Ramos (cell line): ENCODE results near the gene C9orf78.

Experiments
- in situ Hi-C: fragments of 300-500 bp; cut with MboI; formaldehyde crosslinking; loops from one replicate; pipeline ENCODE4 v1.14.3; 2022; ENCODE audit warnings: low sequenced_read_pairs; ENCODE audit not compliant: unreplicated experiment

C9orf78 gene, protein sequence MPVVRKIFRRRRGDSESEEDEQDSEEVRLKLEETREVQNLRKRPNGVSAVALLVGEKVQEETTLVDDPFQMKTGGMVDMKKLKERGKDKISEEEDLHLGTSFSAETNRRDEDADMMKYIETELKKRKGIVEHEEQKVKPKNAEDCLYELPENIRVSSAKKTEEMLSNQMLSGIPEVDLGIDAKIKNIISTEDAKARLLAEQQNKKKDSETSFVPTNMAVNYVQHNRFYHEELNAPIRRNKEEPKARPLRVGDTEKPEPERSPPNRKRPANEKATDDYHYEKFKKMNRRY

DNA sequence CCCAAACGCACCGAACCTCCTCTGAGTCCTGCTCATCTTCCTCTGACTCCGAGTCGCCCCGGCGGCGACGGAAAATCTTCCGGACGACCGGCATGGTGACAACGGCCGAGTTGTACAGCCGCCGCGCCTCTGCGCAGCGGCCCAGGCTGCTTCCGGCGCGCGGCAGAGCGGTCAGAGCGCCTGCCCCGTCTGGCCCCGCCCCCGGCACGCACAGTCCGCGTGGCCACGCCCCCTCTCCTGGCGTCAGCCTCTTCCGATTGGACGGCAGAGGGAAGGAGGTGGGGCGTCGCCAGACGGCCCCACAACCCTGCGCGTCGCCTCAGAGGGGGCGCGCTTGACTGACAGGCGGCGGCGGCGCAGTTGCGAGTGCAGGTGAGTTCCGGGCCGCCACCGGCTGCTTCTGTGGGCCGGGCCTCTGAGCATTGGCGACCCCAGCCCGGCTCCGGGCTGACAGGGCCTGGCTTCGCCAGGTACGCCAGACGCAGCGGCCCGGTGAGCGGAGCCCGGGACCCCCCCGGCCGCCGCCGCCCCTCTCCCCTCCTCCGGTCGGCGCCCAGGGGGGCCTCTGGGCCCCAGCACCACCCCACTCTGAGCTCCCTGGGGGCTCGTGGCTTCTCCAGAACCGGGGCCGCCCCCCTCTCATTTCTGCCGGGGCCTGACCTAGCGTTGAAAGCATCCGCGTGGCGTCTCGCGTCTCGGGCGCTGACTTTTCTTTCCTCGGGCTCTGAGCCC lies at the start of gene C9orf78, which contains the start of gene USP20:
Gene C9orf78, minus strand, starts transcription at position 148 of the 732 bp plus-strand sequence. Its CDS starts 54 bp downstream, at position 94.
Gene USP20, plus strand, starts transcription at position 331 of the 732 bp plus-strand sequence. CDS start 17,098 bp downstream, outside the sequence.
- in situ Hi-C loops = no loop called here

DNA sequence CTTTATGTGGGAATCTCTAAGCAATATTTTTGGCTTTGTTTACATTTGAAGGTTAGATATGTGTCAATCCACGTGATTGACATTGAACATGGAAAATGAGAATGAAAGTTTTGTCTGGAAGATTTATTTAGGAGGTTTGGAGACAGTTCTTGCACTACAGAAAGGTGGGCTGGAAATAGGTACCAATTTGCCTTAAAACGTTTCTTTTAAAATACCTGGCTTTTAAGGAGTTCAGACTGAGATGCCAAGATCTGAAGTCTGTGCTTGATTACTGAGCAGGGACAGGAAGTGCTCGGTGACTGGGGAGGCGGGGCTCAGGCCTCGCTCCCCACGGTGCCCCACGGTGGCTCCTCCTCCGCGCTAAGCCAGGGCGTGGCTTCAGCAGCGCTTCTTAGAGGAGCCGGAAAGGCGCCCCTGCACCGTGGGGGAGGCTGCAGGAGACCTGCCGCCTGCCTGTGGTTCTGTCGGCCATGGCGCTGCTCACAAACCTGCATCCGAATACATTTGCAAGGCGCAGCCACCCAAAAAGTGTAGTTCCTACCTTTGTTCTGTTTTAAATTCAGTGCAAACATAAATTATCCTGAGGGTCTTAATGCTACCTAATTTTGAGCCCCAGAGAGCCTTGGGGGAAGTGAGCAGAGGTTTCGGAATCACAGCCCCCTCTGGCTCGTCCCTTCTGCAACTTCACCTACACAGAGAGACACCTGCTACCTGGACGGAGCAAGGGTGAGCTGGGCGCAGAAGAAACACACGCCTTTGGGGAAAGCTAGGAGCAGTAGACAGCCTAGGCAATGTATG lies 49.3 kb upstream of the C9orf78 start:
- in situ Hi-C loops = loop anchor here (10.0 to 25.0 kb wide), 2 partner anchors 203 to 350 kb away; no protein-coding TSS in a partner anchor

DNA sequence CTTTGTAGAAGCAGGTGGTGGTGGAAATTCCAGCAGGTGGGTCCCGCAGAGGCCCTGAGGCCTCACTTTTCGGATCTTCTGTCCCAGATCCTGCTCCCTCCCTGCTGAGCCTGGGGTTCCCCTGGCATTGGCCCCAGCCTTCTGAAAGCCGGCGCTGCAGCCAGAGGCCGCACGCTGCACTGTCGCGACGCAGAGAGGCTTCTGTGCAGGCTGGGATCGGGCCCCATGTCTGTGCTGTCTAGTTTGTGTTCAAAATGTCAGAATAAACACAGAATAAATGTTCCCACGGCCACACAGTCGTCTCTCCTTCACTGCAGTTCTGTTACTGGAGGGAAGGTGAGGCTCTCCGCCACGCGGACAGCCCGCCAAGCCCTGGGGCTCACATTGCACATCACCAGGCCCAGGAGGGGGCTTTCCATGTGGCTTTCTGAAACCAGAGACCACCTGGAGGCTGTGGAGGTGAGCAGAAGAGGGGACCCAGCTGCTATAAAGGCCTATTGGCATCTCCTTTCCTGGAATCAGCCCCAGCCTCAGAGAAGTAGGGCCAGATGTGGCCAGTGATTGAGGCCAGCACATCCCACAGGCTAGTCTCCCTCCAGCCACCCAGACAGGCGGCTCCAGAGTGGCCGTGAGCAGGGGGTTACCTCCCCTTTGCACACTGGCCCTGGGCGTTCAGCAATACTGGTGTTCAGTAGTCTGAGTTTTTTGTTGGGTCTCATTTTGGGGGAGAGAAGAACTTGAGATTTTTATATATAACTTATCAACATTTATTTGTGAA lies 46.7 kb upstream of the C9orf78 start:
- in situ Hi-C loops = loop anchor here (10.0 to 25.0 kb wide), 2 partner anchors 206 to 353 kb away; no protein-coding TSS in a partner anchor

DNA sequence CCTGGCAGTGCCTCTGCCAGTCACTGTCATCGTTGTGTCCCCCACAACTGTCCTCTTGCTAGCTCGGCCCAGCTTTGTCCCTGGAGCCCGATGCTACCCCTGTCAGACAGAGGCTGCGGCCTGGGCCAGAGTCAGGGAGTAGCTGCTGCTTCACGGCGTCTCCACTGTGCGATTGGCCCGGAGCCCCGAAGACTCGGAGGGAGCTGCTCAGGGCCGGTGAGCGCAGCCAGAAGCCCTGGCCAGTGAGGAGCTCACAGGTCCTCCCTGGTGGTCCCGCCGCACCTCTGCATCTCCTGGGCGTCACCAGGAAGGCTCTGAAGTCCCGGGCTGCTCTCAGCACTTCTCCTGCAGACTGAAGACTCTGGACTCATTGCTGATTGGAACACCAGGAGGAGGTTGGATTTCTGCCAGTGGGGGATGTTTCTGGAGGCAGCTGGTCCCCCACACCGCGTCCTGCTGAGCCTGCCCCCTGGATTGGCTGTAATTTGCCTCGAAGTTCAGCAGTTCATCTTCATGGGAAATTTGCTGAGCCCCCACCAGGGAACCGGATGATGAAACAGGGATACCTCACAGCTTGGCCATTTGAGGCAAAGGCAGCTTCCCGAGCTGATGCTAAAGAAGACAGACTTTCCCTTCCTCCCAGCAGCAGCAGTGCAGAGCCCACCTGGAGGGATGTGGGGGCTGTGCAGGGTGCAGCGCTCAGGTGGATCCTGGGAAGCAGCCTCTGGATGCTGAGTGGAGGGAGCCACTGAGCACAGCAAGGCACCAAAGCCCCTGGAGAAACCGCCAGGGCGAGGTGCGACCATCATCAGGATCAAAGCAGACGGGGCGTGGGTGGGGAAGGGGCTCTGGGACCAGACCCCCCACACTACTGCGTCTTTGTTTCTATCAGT lies 45.8 kb upstream of the C9orf78 start:
- in situ Hi-C loops = loop anchor here (10.0 to 25.0 kb wide), 2 partner anchors 206 to 354 kb away; no protein-coding TSS in a partner anchor

DNA sequence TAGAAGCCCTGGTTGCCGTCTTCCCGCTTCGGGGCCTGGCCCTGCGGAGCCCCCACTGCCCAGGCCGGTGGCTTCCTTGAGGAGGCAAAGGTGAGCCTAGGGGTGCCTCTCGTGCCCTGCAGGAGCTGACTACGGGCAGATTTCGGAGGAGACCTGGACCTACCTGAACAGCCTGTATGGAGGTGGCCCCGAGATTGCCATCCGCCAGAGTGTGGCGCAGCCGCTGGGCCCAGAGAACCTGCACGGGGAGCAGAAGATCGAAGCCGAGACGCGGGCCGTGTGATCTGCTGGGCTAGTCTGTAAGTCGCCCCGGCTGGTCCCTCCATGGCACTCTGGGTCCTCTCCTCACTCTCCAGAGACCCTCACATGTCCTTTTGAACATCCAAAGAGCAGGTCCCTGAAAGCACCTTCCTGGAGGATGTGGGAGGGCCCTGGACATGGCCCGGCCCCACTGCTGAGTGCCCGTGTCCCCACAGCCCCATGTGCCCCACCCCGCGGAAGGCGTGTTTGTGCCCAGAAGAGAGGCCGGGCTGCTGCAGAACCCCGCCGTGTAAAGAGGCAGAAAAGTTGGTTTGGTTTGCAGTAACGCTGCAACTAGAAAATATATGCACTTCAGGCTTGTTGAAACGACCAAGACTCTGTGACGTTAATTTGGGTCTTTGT lies 45.0 kb upstream of the C9orf78 start:
- in situ Hi-C loops = loop anchor here (10.0 to 25.0 kb wide), 2 partner anchors 207 to 355 kb away; no protein-coding TSS in a partner anchor

DNA sequence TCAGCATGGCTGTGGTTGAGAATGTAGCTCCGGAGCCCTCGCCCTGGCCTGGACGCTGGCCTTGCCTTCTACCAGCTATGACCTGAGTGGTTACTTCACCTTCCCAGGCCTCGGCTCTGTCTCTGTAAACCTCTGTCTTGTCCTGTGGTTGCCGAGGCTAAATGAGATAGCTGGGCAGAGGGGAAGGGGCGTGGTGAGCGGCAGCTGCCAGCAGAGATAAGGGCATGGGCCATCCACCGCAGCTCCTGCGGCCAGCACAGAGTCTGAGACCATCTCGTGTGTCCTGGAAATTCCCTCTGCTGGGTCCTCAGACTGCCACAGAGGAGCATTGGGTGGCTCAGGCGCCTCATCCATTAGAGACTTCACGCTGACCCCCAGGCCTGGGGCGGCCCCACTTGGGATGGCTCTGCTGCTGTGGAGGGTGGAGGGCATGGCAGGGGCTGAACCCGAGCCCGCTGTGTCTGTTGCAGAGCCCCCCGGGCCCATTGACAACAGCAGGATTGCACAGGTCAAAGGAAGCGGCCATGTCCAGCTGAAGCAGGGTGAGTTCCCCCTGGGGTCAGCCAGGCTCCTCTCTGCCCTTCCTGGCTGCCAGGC lies 44.1 kb upstream of the C9orf78 start:
- in situ Hi-C loops = loop anchor here (25.0 kb wide), 1 partner anchor 208 kb away; no protein-coding TSS in a partner anchor

DNA sequence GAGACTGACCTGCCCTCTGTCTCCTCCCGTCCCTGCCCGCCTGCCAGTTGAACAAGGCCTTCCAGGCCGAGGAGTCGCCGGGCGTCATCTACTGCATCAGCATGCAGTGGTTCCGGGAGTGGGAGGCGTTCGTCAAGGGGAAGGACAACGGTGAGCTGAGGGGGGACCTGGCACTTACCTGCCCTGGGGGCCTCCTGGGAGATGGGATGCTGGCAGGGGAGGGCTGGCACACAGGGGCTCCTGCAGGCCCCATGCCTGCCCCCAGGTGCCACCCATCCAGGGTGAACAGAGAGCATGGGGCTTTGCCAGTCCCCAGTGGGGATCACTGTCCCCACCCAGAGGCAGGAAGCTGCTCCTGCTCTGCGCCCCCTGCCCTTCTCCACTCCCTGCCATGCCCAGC lies 43.2 kb upstream of the C9orf78 start:
- in situ Hi-C loops = loop anchor here (25.0 kb wide), 1 partner anchor 209 kb away; no protein-coding TSS in a partner anchor

DNA sequence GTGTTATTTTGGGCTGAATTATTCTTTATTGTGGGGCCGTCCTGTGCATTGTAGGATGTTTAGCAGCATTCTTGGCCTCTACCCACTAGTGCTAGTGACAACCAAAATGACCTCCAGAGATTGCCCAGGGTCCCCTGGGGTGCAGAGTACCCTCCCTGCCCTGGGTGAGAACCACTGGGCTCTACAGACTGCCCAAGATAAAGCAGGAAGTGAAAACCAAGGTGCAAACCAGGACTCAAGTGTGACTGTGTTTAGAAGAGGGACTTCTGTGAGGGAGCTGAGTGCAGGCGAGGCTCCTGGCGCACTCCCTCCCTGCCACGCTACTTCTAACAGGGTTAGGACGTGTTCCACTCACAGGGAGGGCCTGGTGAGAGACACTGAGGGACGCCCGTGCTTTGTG lies 41.7 kb upstream of the C9orf78 start:
- in situ Hi-C loops = loop anchor here (25.0 kb wide), 1 partner anchor 210 kb away; no protein-coding TSS in a partner anchor

DNA sequence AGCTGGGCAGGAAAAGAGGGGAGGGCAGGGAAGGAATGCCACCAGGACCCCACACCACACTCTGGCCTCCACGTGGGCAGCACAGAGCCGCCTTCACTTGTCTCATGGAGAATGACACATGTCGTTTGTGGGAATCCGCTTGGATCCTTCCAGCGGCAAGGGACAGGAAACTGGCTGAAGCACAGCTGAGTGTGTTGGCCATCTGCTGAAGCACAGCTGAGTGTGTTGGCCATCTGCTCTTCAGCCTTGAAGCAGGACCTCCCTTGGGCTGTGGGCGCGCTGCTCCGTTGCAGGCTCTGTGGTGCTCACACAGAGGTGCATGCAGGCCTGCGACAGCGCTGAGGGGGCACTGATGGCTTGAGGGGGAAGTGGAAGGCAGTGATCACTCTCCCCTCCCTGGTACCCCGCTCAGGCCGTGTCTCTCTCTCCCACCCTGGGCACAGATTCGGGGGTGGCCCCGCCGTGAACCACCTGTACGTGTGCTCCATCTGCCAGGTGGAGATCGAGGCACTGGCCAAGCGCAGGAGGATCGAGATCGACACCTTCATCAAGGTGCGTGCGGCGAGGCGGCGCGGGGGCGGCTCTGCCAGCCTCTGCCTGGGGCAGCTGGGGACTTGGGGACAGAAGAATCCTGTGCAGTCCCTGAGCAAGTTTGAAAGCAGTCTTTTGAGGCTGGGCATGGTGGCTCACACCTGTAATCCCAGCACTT lies 40.8 kb upstream of the C9orf78 start:
- in situ Hi-C loops = loop anchor here (25.0 kb wide), 1 partner anchor 211 kb away; no protein-coding TSS in a partner anchor

DNA sequence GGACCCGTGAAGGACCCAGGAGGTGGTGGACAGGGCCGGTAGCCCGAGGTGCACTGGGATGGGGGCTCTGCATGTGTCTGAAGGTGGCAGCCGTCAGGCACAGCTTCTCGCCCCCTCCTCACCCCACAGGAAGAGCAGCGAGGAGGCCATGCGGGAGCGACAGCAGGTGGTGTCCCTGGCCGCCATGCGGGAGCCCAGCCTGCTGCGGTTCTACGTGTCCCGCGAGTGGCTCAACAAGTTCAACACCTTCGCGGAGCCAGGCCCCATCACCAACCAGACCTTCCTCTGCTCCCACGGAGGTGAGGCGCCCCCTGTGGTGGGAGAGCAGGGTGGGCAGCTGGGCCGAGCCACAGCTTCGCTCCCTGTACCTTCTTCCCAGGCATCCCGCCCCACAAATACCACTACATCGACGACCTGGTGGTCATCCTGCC lies 40.1 kb upstream of the C9orf78 start:
- in situ Hi-C loops = loop anchor here (25.0 kb wide), 1 partner anchor 212 kb away; no protein-coding TSS in a partner anchor

DNA sequence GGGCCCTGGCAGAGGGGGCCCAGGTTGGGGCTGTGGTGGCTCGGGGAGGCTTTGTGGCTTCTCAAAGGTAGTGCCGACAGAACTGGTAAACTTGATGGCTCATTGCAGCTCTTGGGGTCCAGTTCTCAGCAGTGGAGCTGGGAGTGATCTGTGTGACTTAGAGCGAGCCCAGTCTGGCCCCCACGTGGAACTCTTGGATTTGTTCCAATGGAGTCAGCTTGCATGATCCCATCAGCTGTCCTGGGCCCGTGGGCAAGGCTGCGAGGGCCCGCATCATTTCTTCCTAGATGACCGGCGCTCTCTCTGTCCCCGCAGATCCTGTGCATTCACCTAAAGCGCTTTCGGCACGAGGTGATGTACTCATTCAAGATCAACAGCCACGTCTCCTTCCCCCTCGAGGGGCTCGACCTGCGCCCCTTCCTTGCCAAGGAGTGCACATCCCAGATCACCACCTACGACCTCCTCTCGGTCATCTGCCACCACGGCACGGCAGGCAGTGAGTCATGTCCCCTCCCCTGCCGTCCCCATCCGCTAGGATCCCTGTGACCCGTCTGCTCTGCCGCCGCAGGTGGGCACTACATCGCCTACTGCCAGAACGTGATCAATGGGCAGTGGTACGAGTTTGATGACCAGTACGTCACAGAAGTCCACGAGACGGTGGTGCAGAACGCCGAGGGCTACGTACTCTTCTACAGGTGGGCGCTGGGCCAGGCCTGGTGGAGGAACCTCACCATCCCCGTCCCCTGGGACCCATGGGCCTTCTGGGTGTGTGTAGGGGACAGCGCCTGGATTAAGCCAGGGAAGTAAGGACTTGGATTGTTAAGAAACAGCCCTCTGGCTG lies 39.4 kb upstream of the C9orf78 start:
- in situ Hi-C loops = loop anchor here (25.0 kb wide), 1 partner anchor 213 kb away; no protein-coding TSS in a partner anchor

DNA sequence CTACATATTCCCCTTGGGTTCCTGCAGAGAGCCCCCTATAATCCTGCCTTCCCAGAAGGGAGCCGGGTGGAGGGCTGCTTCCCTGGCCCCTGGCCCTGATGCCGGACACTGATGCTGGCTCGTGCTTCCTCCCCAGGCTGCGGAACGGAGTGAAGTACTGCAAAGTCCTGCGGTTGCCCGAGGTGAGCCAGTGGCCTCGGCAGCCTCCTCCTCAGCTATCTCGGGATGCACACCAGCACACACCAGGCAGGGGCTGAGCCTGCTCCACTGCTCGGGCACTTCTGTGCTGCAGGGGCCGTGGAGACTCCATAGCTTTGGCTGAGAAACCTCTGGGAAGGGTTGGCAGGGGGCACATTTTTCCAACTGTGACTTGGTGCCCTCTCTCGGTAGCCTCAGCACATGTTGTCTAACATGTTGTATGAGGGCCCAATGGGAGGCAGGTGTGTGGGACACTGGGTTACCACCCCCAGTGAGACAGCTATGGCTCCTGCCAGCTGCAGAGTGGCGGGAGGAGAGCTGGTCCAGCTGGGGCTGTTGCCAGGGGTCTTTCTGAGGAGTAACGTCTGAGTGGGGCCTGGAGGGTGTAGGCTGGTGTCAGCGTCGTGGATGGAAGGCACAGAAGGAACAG lies 38.6 kb upstream of the C9orf78 start:
- in situ Hi-C loops = no loop called here

DNA sequence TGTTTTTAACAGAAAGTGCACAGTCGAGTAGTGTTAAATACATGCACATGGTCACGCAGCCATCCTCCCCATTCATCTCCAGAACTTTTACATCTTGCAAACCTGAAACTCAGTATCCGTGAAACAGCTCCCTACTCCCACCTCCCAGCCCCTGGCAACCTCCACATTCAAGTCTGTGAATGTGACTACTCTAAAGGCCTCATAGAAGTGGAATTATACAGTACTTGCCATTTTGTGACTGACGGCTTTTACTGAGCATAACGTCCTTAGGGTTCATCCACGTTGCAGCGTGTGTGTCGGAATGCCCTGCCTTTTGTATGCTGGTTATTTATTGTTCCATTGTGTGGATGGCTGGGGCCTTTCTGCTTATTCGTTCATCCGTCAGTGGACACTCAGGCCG lies 36.0 kb upstream of the C9orf78 start:
- in situ Hi-C loops = no loop called here

DNA sequence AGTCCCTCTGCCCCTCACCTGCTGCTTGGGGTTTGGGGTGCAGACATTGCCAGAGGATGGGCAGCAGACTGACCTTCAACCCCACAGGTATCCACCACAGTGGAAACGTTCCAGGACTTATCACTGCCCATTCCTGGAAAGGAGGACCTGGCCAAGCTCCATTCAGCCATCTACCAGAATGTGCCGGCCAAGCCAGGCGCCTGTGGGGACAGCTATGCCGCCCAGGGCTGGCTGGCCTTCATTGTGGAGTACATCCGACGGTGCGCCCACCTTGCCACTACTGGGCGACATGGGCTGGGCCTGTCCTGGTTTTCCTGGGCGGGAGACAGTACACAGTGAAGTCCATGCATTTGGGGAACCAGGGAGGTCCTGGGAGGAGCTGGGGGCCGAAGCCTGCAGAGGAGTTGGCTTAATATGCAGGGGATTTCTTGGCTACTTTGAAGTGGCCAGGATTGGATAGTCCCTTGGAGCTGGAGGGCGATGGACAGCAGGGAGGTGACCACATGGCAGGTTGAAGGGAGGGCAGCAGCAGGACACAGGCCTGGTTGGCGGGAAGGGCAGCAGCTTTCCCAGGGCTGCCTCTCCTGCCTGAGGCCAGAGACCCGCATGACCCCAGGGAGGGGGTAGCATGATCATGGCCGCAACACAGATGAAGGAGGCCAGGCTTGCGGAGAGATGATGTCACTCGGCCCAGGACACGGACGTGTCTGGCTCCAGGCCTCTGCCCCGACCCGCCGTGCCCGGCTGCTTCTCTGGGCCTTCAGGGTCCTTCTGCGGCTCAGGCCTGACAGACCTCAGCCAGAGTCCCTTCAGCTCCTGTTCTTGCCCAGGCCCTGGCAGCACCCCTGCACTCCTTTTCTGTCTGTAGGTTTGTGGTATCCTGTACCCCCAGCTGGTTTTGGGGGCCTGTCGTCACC lies 34.8 kb upstream of the C9orf78 start:
- in situ Hi-C loops = no loop called here
